DND-41 (cell line): ENCODE data around the gene KRTAP10-12.
"Not testable (repeated sequence)": the region's sequence is repeated elsewhere in the genome, so short reads cannot be mapped to it uniquely, and the experiment has no call there.

ENCODE experiments used
- ATAC-seq: fragments of 200-7000 bp; cut with Tn5 transposase; 3 replicates; pipeline ENCODE4 v1.9.1; 2021; ENCODE audit warnings: low read depth; ENCODE audit not compliant: insufficient read depth
- DNase-seq: peaks from one replicate; pipeline ENCODE4 v3.0.0-alpha.2; 2020
- H2AFZ ChIP-seq: 2 replicates; pipeline ENCODE4 v1.6.0; 2012; ENCODE audit warnings: low read depth, low read length
- H3K27ac ChIP-seq: 2 replicates; pipeline ENCODE4 v1.5.1; 2012; ENCODE audit warnings: low read length, inconsistent platforms
- H3K27me3 ChIP-seq: fragments of 200-600 bp; sonication (generic); 2 replicates; pipeline ENCODE4 v1.6.0; 2012; ENCODE audit warnings: low read length, mild to moderate bottlenecking, inconsistent platforms; ENCODE audit not compliant: insufficient read depth, poor library complexity
- H3K36me3 ChIP-seq: 2 replicates; pipeline ENCODE4 v1.5.1; 2012; ENCODE audit warnings: low read length, inconsistent platforms; ENCODE audit not compliant: insufficient read depth
- H3K4me1 ChIP-seq: 2 replicates; pipeline ENCODE4 v1.5.1; 2012; ENCODE audit warnings: mild to moderate bottlenecking, low read length; ENCODE audit not compliant: insufficient read depth
- H3K4me2 ChIP-seq: 2 replicates; pipeline ENCODE4 v1.6.0; 2012; ENCODE audit warnings: mild to moderate bottlenecking, moderate library complexity, low read length, inconsistent platforms; ENCODE audit not compliant: insufficient read depth
- H3K4me3 ChIP-seq, 2 experiments: fragments of 200-600 bp in 1 of 2; shearing (Covaris generic) in 1 of 2; 2 replicates each; pipeline ENCODE4 v1.5.1; 2012 to 2016; ENCODE audit warnings: inconsistent platforms in 2 of 2, low read length in 2 of 2, mild to moderate bottlenecking in 2 of 2, low read depth in 1 of 2, moderate library complexity in 1 of 2
- H3K79me2 ChIP-seq: 2 replicates; pipeline ENCODE4 v1.6.0; 2012; ENCODE audit warnings: low read length, inconsistent platforms; ENCODE audit not compliant: insufficient read depth
- H3K9ac ChIP-seq: 2 replicates; pipeline ENCODE4 v1.6.0; 2012; ENCODE audit warnings: low read depth, mild to moderate bottlenecking, inconsistent platforms, low read length, moderate library complexity
- H3K9me3 ChIP-seq: 2 replicates; pipeline ENCODE4 v1.5.1; 2012; ENCODE audit warnings: low read length, moderate library complexity, mild to moderate bottlenecking, inconsistent platforms; ENCODE audit not compliant: insufficient read depth, severe bottlenecking
- H4K20me1 ChIP-seq: 2 replicates; pipeline ENCODE4 v1.6.0; 2012; ENCODE audit warnings: low read length; ENCODE audit not compliant: insufficient read depth
- EZH2 ChIP-seq: IDR thresholded peaks from 3 replicates; pipeline ENCODE4 v1.6.1; 2012; ENCODE audit warnings: borderline replicate concordance, low read depth, mild to moderate bottlenecking, moderate library complexity, low read length, inconsistent platforms; ENCODE audit not compliant: severe bottlenecking
- TF ChIP-seq, protein P1 (sequence below): IDR thresholded peaks from 2 replicates; pipeline ENCODE4 v1.5.1; 2012; ENCODE audit warnings: borderline replicate concordance, low read length, moderate library complexity, mild to moderate bottlenecking; ENCODE audit not compliant: poor library complexity, severe bottlenecking; ENCODE audit errors: extremely low read depth

KRTAP10-12 gene

DNA sequence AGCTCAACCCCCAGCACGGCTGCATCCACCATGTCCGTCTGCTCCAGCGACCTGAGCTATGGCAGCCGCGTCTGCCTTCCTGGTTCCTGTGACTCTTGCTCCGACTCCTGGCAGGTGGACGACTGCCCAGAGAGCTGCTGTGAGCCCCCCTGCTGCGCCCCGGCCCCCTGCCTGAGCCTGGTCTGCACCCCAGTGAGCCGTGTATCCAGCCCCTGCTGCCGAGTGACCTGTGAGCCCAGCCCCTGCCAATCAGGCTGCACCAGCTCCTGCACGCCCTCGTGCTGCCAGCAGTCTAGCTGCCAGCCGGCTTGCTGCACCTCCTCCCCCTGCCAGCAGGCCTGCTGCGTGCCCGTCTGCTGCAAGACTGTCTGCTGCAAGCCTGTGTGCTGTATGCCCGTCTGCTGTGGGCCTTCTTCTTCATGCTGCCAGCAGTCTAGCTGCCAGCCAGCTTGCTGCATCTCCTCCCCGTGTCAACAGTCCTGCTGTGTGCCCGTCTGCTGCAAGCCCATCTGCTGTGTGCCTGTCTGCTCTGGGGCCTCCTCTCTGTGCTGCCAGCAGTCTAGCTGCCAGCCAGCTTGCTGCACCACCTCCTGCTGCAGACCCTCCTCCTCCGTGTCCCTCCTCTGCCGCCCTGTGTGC, at the start of gene KRTAP10-12:
KRTAP10-12 (plus strand) TSS at position 1 of the 639 bp plus-strand sequence; CDS start at position 31, 30 bp downstream.
- H3K9ac ChIP-seq, H3K27ac ChIP-seq, H3K27me3 ChIP-seq, H3K9me3 ChIP-seq, H3K4me3 ChIP-seq, H3K36me3 ChIP-seq, H4K20me1 ChIP-seq, H2AFZ ChIP-seq, DNase-seq, H3K79me2 ChIP-seq, H3K4me1 ChIP-seq, ATAC-seq, H3K4me2 ChIP-seq: not testable (repeated sequence)

GRCh38 chr21:44647222-44647552, 49.8 kb upstream of the KRTAP10-12 start:
- H3K79me2 ChIP-seq, result no peaks in the 10 kb centered on the region
- peaks cover 17% of the 10 kb centered on the region for H3K9me3 ChIP-seq
- no peak for DNase-seq
- H3K9ac ChIP-seq, result no peak overlapping the region
- H2AFZ ChIP-seq, result no peak overlapping the region
- H3K4me1 ChIP-seq, result no peaks in the 10 kb centered on the region
- TF ChIP-seq EZH2, result no peak
- TF ChIP-seq, protein P1, sequence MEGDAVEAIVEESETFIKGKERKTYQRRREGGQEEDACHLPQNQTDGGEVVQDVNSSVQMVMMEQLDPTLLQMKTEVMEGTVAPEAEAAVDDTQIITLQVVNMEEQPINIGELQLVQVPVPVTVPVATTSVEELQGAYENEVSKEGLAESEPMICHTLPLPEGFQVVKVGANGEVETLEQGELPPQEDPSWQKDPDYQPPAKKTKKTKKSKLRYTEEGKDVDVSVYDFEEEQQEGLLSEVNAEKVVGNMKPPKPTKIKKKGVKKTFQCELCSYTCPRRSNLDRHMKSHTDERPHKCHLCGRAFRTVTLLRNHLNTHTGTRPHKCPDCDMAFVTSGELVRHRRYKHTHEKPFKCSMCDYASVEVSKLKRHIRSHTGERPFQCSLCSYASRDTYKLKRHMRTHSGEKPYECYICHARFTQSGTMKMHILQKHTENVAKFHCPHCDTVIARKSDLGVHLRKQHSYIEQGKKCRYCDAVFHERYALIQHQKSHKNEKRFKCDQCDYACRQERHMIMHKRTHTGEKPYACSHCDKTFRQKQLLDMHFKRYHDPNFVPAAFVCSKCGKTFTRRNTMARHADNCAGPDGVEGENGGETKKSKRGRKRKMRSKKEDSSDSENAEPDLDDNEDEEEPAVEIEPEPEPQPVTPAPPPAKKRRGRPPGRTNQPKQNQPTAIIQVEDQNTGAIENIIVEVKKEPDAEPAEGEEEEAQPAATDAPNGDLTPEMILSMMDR, result no peak
- H4K20me1 ChIP-seq, result no peaks in the 10 kb centered on the region
- ATAC-seq, result no peak
- H3K36me3 ChIP-seq, result no peaks in the 10 kb centered on the region
- no peak overlapping the region for H3K4me2 ChIP-seq
- no peaks in the 10 kb centered on the region for H3K27me3 ChIP-seq
- H3K4me3 ChIP-seq, result no peak overlapping the region
- no peak overlapping the region for H3K27ac ChIP-seq

GRCh38 chr21:44648557-44649311, 48.2 kb upstream of the KRTAP10-12 start:
- Histone ChIP-seq H3K4me2 (no peak overlapping the region), H2AFZ (no peak overlapping the region), H3K27ac (no peak overlapping the region), H3K4me3 (no peak overlapping the region), H3K4me1 (no peaks in the 10 kb centered on the region), H3K9me3 (peaks cover 14% of the 10 kb centered on the region), H4K20me1 (no peaks in the 10 kb centered on the region), H3K36me3 (no peaks in the 10 kb centered on the region), H3K79me2 (no peaks in the 10 kb centered on the region), H3K27me3 (no peaks in the 10 kb centered on the region), H3K9ac (no peak overlapping the region)
- TF ChIP-seq EZH2, result no peak
- TF ChIP-seq, protein P1, result no peak
- no peak for DNase-seq
- no peak for ATAC-seq

- no peak overlapping the region for H3K27ac ChIP-seq
- H3K9me3 ChIP-seq, result peaks cover 6% of the 10 kb centered on the region
- TF ChIP-seq EZH2, result no peak
- TF ChIP-seq, protein P1, result no peak
- no peak overlapping the region for H3K9ac ChIP-seq
- H3K79me2 ChIP-seq, result no peaks in the 10 kb centered on the region
- no peak overlapping the region for H2AFZ ChIP-seq
- DNase-seq, result no peak
- ATAC-seq, result no peak
- H3K27me3 ChIP-seq, result no peaks in the 10 kb centered on the region
- H3K4me1 ChIP-seq, result no peaks in the 10 kb centered on the region
- no peak overlapping the region for H3K4me3 ChIP-seq
- H3K4me2 ChIP-seq, result no peak overlapping the region
- no peaks in the 10 kb centered on the region for H4K20me1 ChIP-seq
- no peaks in the 10 kb centered on the region for H3K36me3 ChIP-seq
These were observed 47.4 kb upstream of the KRTAP10-12 start for GRCh38 chr21:44649521-44650100.
